Sigmoid colon (tissue), 4 donors: Measurements from ENCODE around the gene SLC8A2.

ENCODE experiments used
- POLR2A ChIP-seq, 2 donors: fragments of 450-650 bp; IDR thresholded peaks; one replicate each; pipeline ENCODE4 v1.6.1; 2016; ENCODE audit warnings: antibody characterized with exemption in 2 of 2, mild to moderate bottlenecking in 2 of 2, moderate library complexity in 2 of 2
- POLR2AphosphoS5 ChIP-seq, 4 donors: sonication (generic); formaldehyde crosslinking; IDR thresholded peaks; one replicate each; pipeline ENCODE4 v1.6.1; 2017; ENCODE audit warnings: antibody characterized with exemption in 4 of 4
- TF ChIP-seq, protein P1 (sequence below), 4 experiments: fragments of 450-650 bp in 3 of 4; fragments of 200-600 bp in 1 of 4; IDR thresholded peaks; one replicate each; pipeline ENCODE4 v1.5.1; 2016 to 2019; ENCODE audit warnings: antibody characterized with exemption in 4 of 4, mild to moderate bottlenecking in 3 of 4, moderate library complexity in 2 of 4

DNA sequence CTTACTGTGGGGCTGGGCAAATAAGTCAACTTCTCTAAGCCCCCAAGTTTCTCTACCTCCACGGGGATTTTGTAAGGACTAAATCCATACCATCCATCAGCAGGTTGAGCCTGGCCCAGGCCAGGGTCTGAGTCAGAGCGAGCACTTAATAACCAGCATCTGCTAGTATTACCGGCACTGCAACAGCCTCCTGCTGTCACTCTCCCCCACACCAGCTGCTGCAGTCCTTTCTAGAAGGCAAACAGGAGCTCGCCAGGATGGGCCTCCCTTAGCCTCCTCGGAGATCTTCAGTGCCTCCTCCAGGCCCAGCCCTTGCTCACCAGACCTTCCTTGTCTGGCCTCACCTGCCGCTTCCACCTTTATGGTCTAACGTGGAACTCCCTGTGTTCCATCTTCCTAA, 40.0 kb upstream of the SLC8A2 start:
- TF ChIP-seq, protein P1, sequence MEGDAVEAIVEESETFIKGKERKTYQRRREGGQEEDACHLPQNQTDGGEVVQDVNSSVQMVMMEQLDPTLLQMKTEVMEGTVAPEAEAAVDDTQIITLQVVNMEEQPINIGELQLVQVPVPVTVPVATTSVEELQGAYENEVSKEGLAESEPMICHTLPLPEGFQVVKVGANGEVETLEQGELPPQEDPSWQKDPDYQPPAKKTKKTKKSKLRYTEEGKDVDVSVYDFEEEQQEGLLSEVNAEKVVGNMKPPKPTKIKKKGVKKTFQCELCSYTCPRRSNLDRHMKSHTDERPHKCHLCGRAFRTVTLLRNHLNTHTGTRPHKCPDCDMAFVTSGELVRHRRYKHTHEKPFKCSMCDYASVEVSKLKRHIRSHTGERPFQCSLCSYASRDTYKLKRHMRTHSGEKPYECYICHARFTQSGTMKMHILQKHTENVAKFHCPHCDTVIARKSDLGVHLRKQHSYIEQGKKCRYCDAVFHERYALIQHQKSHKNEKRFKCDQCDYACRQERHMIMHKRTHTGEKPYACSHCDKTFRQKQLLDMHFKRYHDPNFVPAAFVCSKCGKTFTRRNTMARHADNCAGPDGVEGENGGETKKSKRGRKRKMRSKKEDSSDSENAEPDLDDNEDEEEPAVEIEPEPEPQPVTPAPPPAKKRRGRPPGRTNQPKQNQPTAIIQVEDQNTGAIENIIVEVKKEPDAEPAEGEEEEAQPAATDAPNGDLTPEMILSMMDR (IDR thresholded peaks at IDR 0.05): no peak
- TF ChIP-seq POLR2A (IDR thresholded peaks at IDR 0.05) (no peak), POLR2AphosphoS5 (IDR thresholded peaks at IDR 0.05) (peak in 1 of 4 donors; percentile 29)
